Lung (tissue), 12 donors: Measurements from ENCODE around the gene EEF1E1. TPM values are rescaled to one million over a fixed set of nuclear protein-coding genes. Genes with fewer than 3 reads are reported as not detected.
A peak's percentile ranks its signal among the peaks of the same experiment; 100 is the strongest.

Experiments used
- ATAC-seq: fragments of 200-7000 bp; cut with Tn5 transposase; one replicate; pipeline ENCODE4 v1.9.1; 2020; ENCODE audit warnings: moderate number of reproducible peaks; ENCODE audit not compliant: insufficient read depth, low FRiP score
- DNase-seq, 3 donors: peaks; one replicate each; pipeline ENCODE4 v3.0.0-alpha.2; 2013 to 2017
- H3K27ac ChIP-seq, 2 donors: one replicate each; pipeline ENCODE4 v1.5.1; 2013; ENCODE audit warnings: mild to moderate bottlenecking in 2 of 2, moderate library complexity in 2 of 2, control low read depth in 1 of 2, inconsistent platforms in 1 of 2, low read depth in 1 of 2, low read length in 1 of 2
- H3K27me3 ChIP-seq, 3 donors: one replicate each; pipeline ENCODE4 v1.5.1; 2013; ENCODE audit warnings: low read length in 2 of 3; ENCODE audit not compliant: control insufficient read depth in 3 of 3, insufficient read depth in 3 of 3
- H3K36me3 ChIP-seq, 4 donors: one replicate each; pipeline ENCODE4 v1.5.1; 2013; ENCODE audit warnings: low read length in 4 of 4, mild to moderate bottlenecking in 1 of 4, moderate library complexity in 1 of 4; ENCODE audit not compliant: control insufficient read depth in 4 of 4, insufficient read depth in 4 of 4
- H3K4me1 ChIP-seq, 5 donors: one replicate each; pipeline ENCODE4 v1.5.1; 2013; ENCODE audit warnings: low read length in 5 of 5, mild to moderate bottlenecking in 2 of 5, moderate library complexity in 1 of 5; ENCODE audit not compliant: control insufficient read depth in 5 of 5, insufficient read depth in 5 of 5
- H3K4me3 ChIP-seq: one replicate; pipeline ENCODE4 v1.5.1; 2013; ENCODE audit warnings: mild to moderate bottlenecking, control low read depth, moderate library complexity
- H3K9ac ChIP-seq, 2 donors: one replicate each; pipeline ENCODE4 v1.5.1; 2013; ENCODE audit warnings: low read length in 2 of 2, control low read depth in 1 of 2; ENCODE audit not compliant: insufficient read depth in 1 of 2
- H3K9me3 ChIP-seq, 4 donors: one replicate each; pipeline ENCODE4 v1.5.1; 2013; ENCODE audit warnings: low read length in 3 of 4, mild to moderate bottlenecking in 1 of 4, moderate library complexity in 1 of 4; ENCODE audit not compliant: control insufficient read depth in 4 of 4, insufficient read depth in 3 of 4
- CTCF ChIP-seq: IDR thresholded peaks from 2 replicates; pipeline ENCODE4 v1.5.1; 2012; ENCODE audit warnings: mild to moderate bottlenecking; ENCODE audit errors: control extremely low read depth, extremely low read depth
- WGBS, 2 donors: extraction: QIAGEN DNeasy Blood & Tissue Kit; methylation state at CpG; one replicate each; pipeline ENCODE4 v1.1.7; 2013; 5-methylcytosine and 5-hydroxymethylcytosine counted together
- polyA plus RNA-seq, 2 donors: library from polyadenylated mRNA; stranded (reverse); fragments of 200-250 nt; gene quantifications; one replicate each; pipeline ENCODE4 v1.2.1, GENCODE V29; 2013
- total RNA-seq, 2 donors: library from RNA; depleted of rRNA in 1 of 2; stranded (reverse); fragments of >200 nt in 1 of 2; gene quantifications; one replicate each; pipeline ENCODE4 v1.2.1, GENCODE V29; 2014 to 2021
- donor health status: control.
- donor health status: control.
- donor health status: Bipolar disorder and iron deficiency.
- donor health status: healthy.
- donor health status: DM: yes; HTN: yes; CAD: no.

The EEF1E1 gene
- total and polyA plus RNA-seq, 4 donors, result 15.2 to 39.2 (median 28.0) TPM

- Histone ChIP-seq H3K9ac (peak overlapping the region in 1 of 2 donors; percentile 78), H3K4me1 (peaks cover 0 to 9% (median 0%) of the 10 kb centered on the region in 5 donors), H3K27me3 (no peaks in the 10 kb centered on the region), H3K27ac (peak overlapping the region; percentile 79 to 86), H3K36me3 (peaks cover 0 to 6% (median 3%) of the 10 kb centered on the region in 4 donors), H3K9me3 (no peaks in the 10 kb centered on the region), H3K4me3 (no peak overlapping the region)
- DNase-seq (peak in 1 of 3 donors; percentile 6), ATAC-seq (no peak)
- WGBS, 2 donors, result 76 to 82% methylated on average over 7 of the region's 7 CpGs
- no peak for TF ChIP-seq CTCF
Measured at GRCh38 chr6:8064638-8065518, 37.5 kb downstream of the EEF1E1 start.

GRCh38 chr6:8063761-8064637 is 38.3 kb downstream of the EEF1E1 start, which contains the start of gene BLOC1S5:
Gene BLOC1S5, minus strand, starts transcription at chr6:8064389. Its CDS starts 13 bp downstream, at chr6:8064376.
- Histone ChIP-seq H3K27me3 (no peaks in the 10 kb centered on the region), H3K36me3 (peaks cover 0 to 6% (median 3%) of the 10 kb centered on the region in 4 donors), H3K27ac (peak within 1 kb of the TSS; percentile 86 to 87), H3K4me1 (peaks cover 0 to 9% (median 0%) of the 10 kb centered on the region in 5 donors), H3K9ac (peak within 1 kb of the TSS; percentile 75 to 82), H3K4me3 (peak within 1 kb of the TSS; percentile 95), H3K9me3 (no peaks in the 10 kb centered on the region)
- DNase-seq (peak; percentile 99), ATAC-seq (peak; percentile 96)
- TF ChIP-seq CTCF, result no peak
- WGBS, 2 donors, result 0 to 1% methylated on average over 57 to 64 of the region's 64 CpGs

- H3K36me3 ChIP-seq, result peaks cover 0 to 9% (median 7%) of the 10 kb centered on the region in 4 donors
- H3K9ac ChIP-seq, result no peak overlapping the region
- no peak overlapping the region for H3K4me3 ChIP-seq
- no peak for DNase-seq
- no peak overlapping the region for H3K27ac ChIP-seq
- no peaks in the 10 kb centered on the region for H3K9me3 ChIP-seq
- ATAC-seq, result no peak
- no peaks in the 10 kb centered on the region for H3K27me3 ChIP-seq
- no peak for TF ChIP-seq CTCF
- 90% methylated on average over 4 of the region's 4 CpGs for WGBS, 2 donors
- peaks cover 0 to 12% (median 0%) of the 10 kb centered on the region in 5 donors for H3K4me1 ChIP-seq
Measured at GRCh38 chr6:8061736-8062135, 40.6 kb downstream of the EEF1E1 start.
